Measurements from ENCODE around the gene WFS1.

WFS1 gene

GRCh38 chr4:6224735-6225134, 44.9 kb upstream of the WFS1 start:
- no peak for DNase-seq (ENCODE audit: extremely low read depth, insufficient read length)
- TF ChIP-seq CTCF (IDR thresholded peaks at IDR 0.05; ENCODE audit: insufficient read depth, low read length, poor library complexity, severe bottlenecking): no peak
- no peaks in the 10 kb centered on the region for H3K36me3 ChIP-seq (ENCODE audit: control insufficient read depth, insufficient read depth, low read length)
- H3K4me3 ChIP-seq (replicated peaks; ENCODE audit: low read depth, low read length): no peak overlapping the region
- H3K27me3 ChIP-seq (replicated peaks; ENCODE audit: control insufficient read depth, insufficient read depth, low read length): peaks cover 1% of the 10 kb centered on the region

GRCh38 chr4:6225469-6225868, 44.2 kb upstream of the WFS1 start:
- DNase-seq (ENCODE audit: extremely low read depth, insufficient read length): no peak
- Histone ChIP-seq H3K36me3 (ENCODE audit: control insufficient read depth, insufficient read depth, low read length) (no peaks in the 10 kb centered on the region), H3K4me3 (replicated peaks; ENCODE audit: low read depth, low read length) (no peak overlapping the region), H3K27me3 (replicated peaks; ENCODE audit: control insufficient read depth, insufficient read depth, low read length) (peaks cover 1% of the 10 kb centered on the region)
- no peak for TF ChIP-seq CTCF (IDR thresholded peaks at IDR 0.05; ENCODE audit: insufficient read depth, low read length, poor library complexity, severe bottlenecking)

GRCh38 chr4:6226506-6226905, 43.1 kb upstream of the WFS1 start:
- no peak for DNase-seq (ENCODE audit: extremely low read depth, insufficient read length)
- Histone ChIP-seq H3K4me3 (replicated peaks; ENCODE audit: low read depth, low read length) (no peak overlapping the region), H3K27me3 (replicated peaks; ENCODE audit: control insufficient read depth, insufficient read depth, low read length) (peaks cover 1% of the 10 kb centered on the region; the same call in 1 of the 2 replicates), H3K36me3 (ENCODE audit: control insufficient read depth, insufficient read depth, low read length) (no peaks in the 10 kb centered on the region)
- TF ChIP-seq CTCF (IDR thresholded peaks at IDR 0.05; ENCODE audit: insufficient read depth, low read length, poor library complexity, severe bottlenecking): no peak

GRCh38 chr4:6227412-6228157, 42.1 kb upstream of the WFS1 start:
- Histone ChIP-seq H3K36me3 (ENCODE audit: control insufficient read depth, insufficient read depth, low read length) (no peaks in the 10 kb centered on the region), H3K27me3 (replicated peaks; ENCODE audit: control insufficient read depth, insufficient read depth, low read length) (peaks cover 1% of the 10 kb centered on the region; the same call in 1 of the 2 replicates), H3K4me3 (replicated peaks; ENCODE audit: low read depth, low read length) (no peak overlapping the region)
- TF ChIP-seq CTCF (IDR thresholded peaks at IDR 0.05; ENCODE audit: insufficient read depth, low read length, poor library complexity, severe bottlenecking): no peak
- DNase-seq (ENCODE audit: extremely low read depth, insufficient read length): no peak

GRCh38 chr4:6228158-6229067, 41.2 kb upstream of the WFS1 start:
- peaks cover 1% of the 10 kb centered on the region; the same call in 1 of the 2 replicates for H3K27me3 ChIP-seq (replicated peaks; ENCODE audit: control insufficient read depth, insufficient read depth, low read length)
- H3K4me3 ChIP-seq (replicated peaks; ENCODE audit: low read depth, low read length): no peak overlapping the region
- DNase-seq (ENCODE audit: extremely low read depth, insufficient read length): no peak
- no peaks in the 10 kb centered on the region for H3K36me3 ChIP-seq (ENCODE audit: control insufficient read depth, insufficient read depth, low read length)
- TF ChIP-seq CTCF (IDR thresholded peaks at IDR 0.05; ENCODE audit: insufficient read depth, low read length, poor library complexity, severe bottlenecking): no peak
